Measurements from ENCODE around the gene GIMAP2. TPM values are rescaled to one million over a fixed set of nuclear protein-coding genes. Genes with fewer than 3 reads are reported as not detected.
"Not testable (repeated sequence)": the region's sequence is repeated elsewhere in the genome, so short reads cannot be mapped to it uniquely, and the experiment has no call there.

The GIMAP2 gene
- polyA plus RNA-seq (ENCODE audit: insufficient read length), result 4.9 TPM

- peak; percentile 25 for DNase-seq
These were observed at the start of gene GIMAP2 for GRCh38 chr7:150685219-150686029. Gene GIMAP2, plus strand, starts transcription at chr7:150685706. Its CDS starts 1,354 bp downstream, at chr7:150687060.

GRCh38 chr7:150641854-150642253, 43.7 kb upstream of the GIMAP2 start:
- no peak for DNase-seq

- no peak for DNase-seq
These were observed 42.6 kb upstream of the GIMAP2 start for GRCh38 chr7:150642926-150643325.

- no peak for DNase-seq
These were observed 40.1 kb upstream of the GIMAP2 start for GRCh38 chr7:150645259-150646020.

- DNase-seq, result no peak
These were observed 37.0 kb upstream of the GIMAP2 start for GRCh38 chr7:150648353-150649079.

GRCh38 chr7:150649080-150649385, 36.5 kb upstream of the GIMAP2 start:
- DNase-seq, result no peak

- DNase-seq, result no peak
These were observed 30.8 kb upstream of the GIMAP2 start for GRCh38 chr7:150654692-150655091.

- DNase-seq, result no peak
These were observed 29.5 kb upstream of the GIMAP2 start for GRCh38 chr7:150656047-150656446.

- DNase-seq, result no peak
These were observed 28.0 kb upstream of the GIMAP2 start for GRCh38 chr7:150657526-150657925.

- DNase-seq, result no peak
These were observed 24.4 kb upstream of the GIMAP2 start for GRCh38 chr7:150660939-150661613.

- not testable (repeated sequence) for DNase-seq
These were observed 22.7 kb upstream of the GIMAP2 start for GRCh38 chr7:150662821-150663220.

GRCh38 chr7:150663802-150664494, 21.6 kb upstream of the GIMAP2 start:
- DNase-seq, result no peak

GRCh38 chr7:150665089-150665748, 20.3 kb upstream of the GIMAP2 start:
- no peak for DNase-seq

- DNase-seq, result no peak
These were observed 19.6 kb upstream of the GIMAP2 start for GRCh38 chr7:150665896-150666295.

- DNase-seq, result no peak
These were observed 19.1 kb upstream of the GIMAP2 start for GRCh38 chr7:150666412-150666811.

GRCh38 chr7:150668472-150668911, 17.0 kb upstream of the GIMAP2 start:
- DNase-seq, result no peak

GRCh38 chr7:150668977-150669376, 16.5 kb upstream of the GIMAP2 start:
- no peak for DNase-seq

GRCh38 chr7:150671798-150672585, 13.5 kb upstream of the GIMAP2 start:
- not testable (repeated sequence) for DNase-seq

- DNase-seq, result no peak
These were observed 9.8 kb upstream of the GIMAP2 start for GRCh38 chr7:150675714-150676113.

GRCh38 chr7:150676276-150676675, 9.2 kb upstream of the GIMAP2 start:
- not testable (repeated sequence) for DNase-seq

Measured in hindlimb muscle (tissue), 1 donor.